GM06990 (cell line): ENCODE measurements around the gene PCOLCE2.

ENCODE experiments used
- DNase-seq: peaks from one replicate; pipeline ENCODE4 v3.0.0-alpha.2; 2011; ENCODE audit not compliant: insufficient read length; ENCODE audit errors: extremely low read depth
- H3K27me3 ChIP-seq: replicated peaks from 2 replicates; pipeline ENCODE4 v1.6.0; 2011; ENCODE audit warnings: low read length; ENCODE audit not compliant: control insufficient read depth, insufficient read depth
- H3K36me3 ChIP-seq: 2 replicates; pipeline ENCODE4 v1.5.1; 2011; ENCODE audit warnings: low read length; ENCODE audit not compliant: control insufficient read depth, insufficient read depth
- H3K4me3 ChIP-seq: replicated peaks from 2 replicates; pipeline ENCODE4 v1.5.1; 2011; ENCODE audit warnings: low read depth, mild to moderate bottlenecking, control low read depth, low read length
- TF ChIP-seq, protein P1 (sequence below): IDR thresholded peaks from 2 replicates; pipeline ENCODE4 v1.5.1; 2011; ENCODE audit warnings: low read length, control low read depth, mild to moderate bottlenecking, inconsistent platforms; ENCODE audit not compliant: insufficient read depth, poor library complexity, severe bottlenecking

Gene PCOLCE2

DNA sequence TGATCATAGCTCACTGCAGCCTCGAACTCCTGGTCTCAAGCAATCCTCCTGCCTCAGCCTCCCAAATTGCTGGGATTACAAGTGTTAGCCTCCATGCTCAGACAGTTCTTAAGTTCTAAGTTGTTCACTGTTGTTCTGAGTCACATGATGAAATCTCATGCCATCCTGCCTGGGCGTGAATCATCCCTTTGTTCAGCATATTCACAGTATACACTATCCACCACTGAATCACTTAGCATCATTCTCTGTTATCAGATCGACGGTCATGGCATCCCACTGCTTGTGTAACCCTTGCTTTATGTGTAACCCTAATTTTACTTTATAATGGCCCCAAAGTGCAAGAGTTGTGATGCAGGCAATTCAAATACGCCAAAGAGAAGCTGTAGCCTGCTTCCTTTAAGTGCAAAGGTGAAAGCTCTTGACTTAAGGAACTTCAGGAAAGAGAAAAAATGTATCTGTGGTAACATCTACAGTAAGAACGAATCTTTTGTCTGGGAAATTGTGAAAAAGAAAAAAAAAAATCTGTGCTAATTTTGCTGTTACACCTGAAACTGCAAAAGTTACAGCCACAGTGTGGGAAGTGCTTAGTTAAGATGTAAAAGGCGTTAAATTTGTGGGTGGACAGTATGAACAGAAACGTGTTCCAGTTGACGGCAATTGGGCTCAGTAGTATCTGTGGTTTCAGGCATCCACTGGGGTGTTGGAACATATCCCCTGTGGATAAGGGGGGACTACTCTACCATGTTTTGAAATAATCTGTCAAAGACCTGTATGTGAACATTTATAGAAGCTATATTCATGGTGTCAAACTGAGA lies 80.6 kb downstream of the PCOLCE2 start:
- TF ChIP-seq, protein P1, sequence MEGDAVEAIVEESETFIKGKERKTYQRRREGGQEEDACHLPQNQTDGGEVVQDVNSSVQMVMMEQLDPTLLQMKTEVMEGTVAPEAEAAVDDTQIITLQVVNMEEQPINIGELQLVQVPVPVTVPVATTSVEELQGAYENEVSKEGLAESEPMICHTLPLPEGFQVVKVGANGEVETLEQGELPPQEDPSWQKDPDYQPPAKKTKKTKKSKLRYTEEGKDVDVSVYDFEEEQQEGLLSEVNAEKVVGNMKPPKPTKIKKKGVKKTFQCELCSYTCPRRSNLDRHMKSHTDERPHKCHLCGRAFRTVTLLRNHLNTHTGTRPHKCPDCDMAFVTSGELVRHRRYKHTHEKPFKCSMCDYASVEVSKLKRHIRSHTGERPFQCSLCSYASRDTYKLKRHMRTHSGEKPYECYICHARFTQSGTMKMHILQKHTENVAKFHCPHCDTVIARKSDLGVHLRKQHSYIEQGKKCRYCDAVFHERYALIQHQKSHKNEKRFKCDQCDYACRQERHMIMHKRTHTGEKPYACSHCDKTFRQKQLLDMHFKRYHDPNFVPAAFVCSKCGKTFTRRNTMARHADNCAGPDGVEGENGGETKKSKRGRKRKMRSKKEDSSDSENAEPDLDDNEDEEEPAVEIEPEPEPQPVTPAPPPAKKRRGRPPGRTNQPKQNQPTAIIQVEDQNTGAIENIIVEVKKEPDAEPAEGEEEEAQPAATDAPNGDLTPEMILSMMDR = no peak
- Histone ChIP-seq H3K27me3 (no peaks in the 10 kb centered on the region), H3K4me3 (no peak overlapping the region), H3K36me3 (no peaks in the 10 kb centered on the region)
- no peak for DNase-seq

DNA sequence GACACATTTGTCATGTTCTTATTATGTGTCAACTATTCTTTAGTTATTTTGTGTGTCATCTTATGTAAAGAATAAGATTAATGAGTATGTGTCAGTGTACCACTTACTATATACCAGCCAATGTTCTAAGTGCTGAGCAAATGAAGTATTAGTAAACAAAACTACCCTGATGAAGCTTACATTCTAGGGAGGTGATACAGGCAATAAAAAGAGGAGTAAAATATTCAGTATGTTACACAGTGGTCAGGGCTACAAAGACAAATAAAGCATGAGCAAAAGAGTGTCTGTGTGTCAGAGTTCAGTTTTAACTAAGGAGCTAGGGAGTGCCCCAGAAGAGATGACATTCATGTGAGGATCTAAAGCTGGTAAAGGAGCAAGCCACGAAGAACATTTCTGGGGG lies 86.0 kb downstream of the PCOLCE2 start:
- DNase-seq = no peak
- H3K27me3 ChIP-seq = no peaks in the 10 kb centered on the region; the same call in 1 of the 2 replicates
- no peaks in the 10 kb centered on the region for H3K36me3 ChIP-seq
- H3K4me3 ChIP-seq = no peak overlapping the region
- TF ChIP-seq, protein P1 = no peak

DNA sequence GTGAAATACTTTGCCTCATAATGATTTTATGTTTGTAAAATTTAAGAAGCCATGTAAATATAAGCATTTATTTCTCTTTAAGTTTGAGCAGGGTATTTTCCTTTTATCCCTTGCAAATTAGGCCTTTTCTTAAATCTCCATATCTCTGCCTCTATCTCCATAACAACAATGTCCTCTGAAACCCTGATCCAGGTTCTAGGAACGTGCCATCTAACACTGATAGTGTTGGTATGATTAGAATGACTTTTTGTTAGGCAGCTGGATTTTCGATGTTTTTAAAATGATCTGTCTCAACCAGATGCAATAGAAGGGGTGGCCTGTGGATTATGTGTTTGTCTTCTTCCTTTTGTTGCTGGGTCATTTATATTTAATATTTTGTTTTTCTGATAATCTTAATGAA lies 87.1 kb downstream of the PCOLCE2 start:
- TF ChIP-seq, protein P1 = no peak
- no peak for DNase-seq
- no peak overlapping the region for H3K4me3 ChIP-seq
- no peaks in the 10 kb centered on the region for H3K36me3 ChIP-seq
- no peaks in the 10 kb centered on the region; the same call in 1 of the 2 replicates for H3K27me3 ChIP-seq

DNA sequence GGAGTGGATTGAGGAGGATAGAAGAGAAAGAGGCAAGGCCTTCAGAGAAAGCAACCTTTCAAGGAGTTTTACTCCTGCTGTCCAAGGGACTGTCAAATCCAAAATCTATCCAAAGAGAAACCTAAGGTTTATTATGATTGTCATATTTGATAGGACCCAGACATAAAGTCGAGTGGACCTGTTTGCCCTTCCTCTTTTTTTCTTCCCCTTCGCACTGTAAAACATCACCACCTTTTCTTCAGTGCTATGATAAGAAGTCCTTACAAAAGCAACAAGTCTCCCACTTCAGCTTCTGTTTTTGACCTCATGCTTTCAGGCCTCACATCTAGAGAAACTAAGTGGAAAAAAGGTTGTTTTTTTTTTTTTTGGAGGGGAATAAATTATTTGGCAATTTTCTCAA lies 92.1 kb downstream of the PCOLCE2 start:
- TF ChIP-seq, protein P1 = no peak
- Histone ChIP-seq H3K4me3 (no peak overlapping the region), H3K27me3 (no peaks in the 10 kb centered on the region; the same call in none of the 2 replicates), H3K36me3 (no peaks in the 10 kb centered on the region)
- no peak for DNase-seq

DNA sequence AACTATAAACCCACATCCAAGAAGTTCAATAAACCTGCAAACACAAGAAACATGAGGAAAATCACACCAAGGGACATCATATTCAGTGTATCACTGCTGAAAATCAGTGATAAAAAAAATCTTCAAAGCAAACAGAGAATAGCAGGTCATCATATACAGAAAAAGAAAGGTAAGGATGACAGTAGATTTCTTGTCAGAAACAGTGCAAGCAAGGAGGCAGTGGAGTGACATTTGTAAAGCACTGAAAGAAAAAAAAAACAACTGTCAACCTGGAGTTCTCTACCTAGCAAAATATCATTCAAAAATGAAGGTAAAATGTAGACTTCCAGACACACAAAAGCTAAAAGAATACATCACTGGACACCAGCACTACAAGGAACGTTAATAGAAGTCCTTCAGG lies 93.6 kb downstream of the PCOLCE2 start:
- H3K36me3 ChIP-seq = no peaks in the 10 kb centered on the region

More for the DNA sequence above, 93.6 kb downstream of the PCOLCE2 start:
- no peak for DNase-seq
- Histone ChIP-seq H3K27me3 (no peaks in the 10 kb centered on the region; the same call in none of the 2 replicates), H3K4me3 (no peak overlapping the region)
- TF ChIP-seq, protein P1 = no peak
